Renal cortical epithelial cell (primary cell): ENCODE results near the gene PCYT2. TPM values are rescaled to one million over a fixed set of nuclear protein-coding genes. Genes with fewer than 3 reads are reported as not detected.

Experiments used
- DNase-seq: peaks from one replicate; pipeline ENCODE4 v3.0.0-alpha.2; 2011; ENCODE audit warnings: low read depth
- total RNA-seq: library from RNA; depleted of rRNA; stranded (reverse); fragments of >200 nt; gene quantifications from 2 replicates; pipeline ENCODE4 v1.2.3, GENCODE V29; 2014

Gene PCYT2
- total RNA-seq, 1 donor from 2014 or later: 18.6 TPM

- DNase-seq: no peak
Observed at GRCh38 chr17:81914103-81914850, 3.1 kb upstream of the PCYT2 start.

DNA sequence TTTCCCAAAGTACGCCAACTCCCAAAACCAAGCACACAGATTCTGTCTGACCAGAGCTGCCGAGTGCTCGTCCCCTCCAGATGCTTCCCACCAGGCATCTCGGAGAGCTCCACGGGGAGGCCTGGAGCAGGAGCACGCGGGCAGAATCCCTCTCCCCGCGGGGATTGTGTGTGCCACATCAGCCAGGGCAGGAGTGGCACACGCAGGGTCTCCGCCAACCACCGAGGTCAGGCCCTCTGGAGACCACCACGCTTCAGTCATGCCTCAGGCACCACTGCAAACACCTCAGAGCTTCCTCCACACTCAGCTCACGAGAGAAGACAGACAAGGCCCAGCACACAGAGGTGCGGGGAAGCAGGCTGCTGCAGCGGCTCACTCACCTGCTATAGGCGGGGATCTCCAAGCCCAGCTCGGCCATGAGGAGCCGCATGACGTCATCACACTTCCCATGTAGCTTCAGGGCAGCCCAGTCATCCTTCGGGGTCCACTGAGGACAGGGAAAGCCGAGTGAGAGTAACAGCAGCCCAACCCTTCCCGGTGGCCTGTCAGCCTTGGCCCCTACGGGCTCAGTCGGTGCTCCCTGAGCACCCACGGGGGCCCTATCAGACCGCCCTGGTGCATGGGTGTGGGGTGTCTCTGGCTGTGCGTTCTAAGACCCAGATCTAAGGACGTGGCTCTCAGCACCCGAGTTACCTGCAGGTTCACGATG lies 2.3 kb upstream of the PCYT2 start:
- DNase-seq: no peak

DNA sequence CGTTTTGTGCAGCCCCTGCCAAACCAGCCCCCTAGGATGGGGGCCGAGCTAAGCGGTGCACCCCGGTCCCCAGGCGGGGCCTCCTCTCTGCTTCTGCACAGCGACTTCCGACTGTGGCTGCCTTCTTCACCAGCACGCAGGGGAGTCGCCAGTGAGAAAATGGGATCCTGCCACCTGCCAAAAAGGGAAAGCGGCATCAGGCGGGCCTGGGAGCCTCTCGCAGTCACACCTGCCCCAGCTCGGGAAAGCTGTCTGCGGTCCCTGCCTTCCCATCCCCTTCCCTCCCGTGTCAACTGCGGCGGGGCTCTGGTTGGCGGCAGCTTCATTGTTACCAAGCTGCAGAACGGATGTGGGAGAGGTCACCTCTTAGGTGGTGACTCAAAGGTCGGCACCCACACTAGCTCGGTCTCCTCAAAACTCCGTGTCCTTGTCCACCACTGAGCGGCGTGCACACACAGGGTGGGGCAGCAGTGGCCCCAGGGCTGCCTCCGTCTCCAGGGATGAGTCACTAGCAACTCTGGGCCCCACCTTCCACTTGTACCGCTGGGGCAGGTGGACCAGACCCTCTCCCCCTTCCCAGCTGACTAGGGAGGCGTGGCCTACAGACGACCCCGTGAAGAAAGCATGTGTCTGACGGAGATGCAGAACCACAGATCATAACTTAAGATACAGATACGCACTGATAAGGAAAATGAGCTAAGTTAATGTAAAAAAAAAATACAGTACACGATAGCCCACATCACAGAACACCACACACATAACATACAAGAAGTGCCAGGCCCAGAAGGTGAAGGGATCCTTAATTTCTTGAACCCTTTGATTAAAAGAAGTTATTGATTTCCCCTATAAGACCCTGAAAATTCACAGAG lies 1.5 kb upstream of the PCYT2 start:
- DNase-seq: no peak

GRCh38 chr17:81911969-81912368 lies 770 bp upstream of the PCYT2 start:
- no peak for DNase-seq

DNA sequence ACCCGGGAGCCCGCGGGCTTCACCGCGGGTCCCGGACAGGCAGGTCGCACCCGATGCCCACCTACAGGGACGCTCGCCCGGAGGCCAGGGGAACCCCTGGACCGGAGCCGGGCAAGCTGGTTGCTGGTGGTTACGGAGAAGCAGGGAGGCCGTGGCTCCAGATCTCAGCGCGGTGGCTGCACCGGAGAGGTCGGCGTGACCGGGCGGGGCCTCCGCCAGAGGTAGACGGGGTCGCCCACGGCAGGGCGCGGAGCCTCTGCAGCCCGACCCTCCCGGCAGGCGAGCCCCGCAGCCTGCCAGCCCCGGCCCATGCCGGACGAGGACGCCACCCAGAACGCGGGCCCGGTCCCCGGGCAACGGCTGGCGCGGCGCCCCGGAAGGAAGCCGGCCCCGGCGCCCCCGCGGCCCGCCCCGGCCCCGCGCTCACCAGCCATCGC lies 341 bp downstream of the PCYT2 start:
- DNase-seq: no peak

DNA sequence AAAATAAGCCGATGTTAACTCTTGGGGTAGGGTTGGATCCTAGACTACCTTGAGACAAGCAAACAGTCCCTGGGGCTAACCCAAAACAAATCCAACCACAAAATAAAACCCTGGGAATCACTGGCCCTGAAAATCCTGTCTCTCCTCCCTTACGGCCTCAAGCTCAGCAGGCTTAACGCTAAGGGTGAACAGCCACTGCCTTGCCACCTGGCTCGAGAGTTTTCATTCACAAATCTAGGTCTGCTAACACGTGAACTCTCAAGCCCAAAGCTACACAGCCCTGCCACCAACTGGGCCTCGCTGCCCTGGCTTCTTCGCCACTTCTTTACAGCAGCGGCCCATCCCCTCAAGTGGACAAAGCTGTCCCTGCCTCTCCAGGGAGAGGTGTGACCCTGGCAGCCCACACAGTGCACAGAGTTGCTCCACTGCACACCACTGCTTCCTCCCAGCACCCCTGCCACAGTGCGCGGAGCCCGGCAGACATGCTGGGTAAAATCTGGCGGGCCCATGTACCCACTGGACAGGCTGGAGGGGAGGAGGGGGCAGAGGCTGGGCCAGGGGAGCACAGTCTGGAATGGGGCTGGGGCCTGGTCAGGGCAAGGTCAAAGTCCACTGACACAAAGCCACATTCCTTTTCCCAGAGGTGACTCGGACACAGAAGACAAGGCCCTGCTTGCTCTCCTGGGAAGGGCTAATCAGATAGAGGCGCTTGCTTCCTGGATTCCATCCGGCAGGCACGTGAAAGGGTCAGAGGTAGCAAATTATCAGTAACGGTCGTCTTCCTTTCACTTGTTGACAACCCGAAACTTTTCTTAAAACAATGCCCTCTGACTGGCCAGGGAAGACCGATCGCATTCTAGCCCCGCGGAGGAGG lies 996 bp downstream of the PCYT2 start:
- DNase-seq: no peak

- no peak for DNase-seq
Observed at GRCh38 chr17:81909231-81909630, 2.0 kb downstream of the PCYT2 start.

DNA sequence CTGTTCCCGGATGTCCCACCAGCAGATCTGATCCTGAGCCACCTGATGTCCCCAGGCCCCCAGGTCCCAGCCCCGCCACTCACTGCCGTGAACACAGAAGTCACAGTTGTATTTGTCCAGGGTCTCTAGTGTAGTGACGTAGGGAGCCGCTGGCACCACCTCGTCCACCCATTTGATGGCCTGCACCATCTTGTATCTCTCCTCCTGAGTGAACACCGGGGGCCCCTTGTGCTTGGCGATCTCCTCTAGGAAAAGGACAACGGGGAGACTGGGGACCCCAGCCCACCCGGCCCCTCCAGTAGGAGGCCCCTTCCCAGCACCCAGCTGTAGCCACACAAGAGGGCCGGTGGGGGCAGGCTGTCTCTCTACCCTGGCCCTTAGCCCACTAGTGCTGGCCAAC lies 2.4 kb downstream of the PCYT2 start:
- DNase-seq: no peak

- DNase-seq: no peak
Observed at GRCh38 chr17:81907219-81908145, 3.7 kb downstream of the PCYT2 start.

- no peak for DNase-seq
Observed at GRCh38 chr17:81906476-81907218, 4.6 kb downstream of the PCYT2 start.

DNA sequence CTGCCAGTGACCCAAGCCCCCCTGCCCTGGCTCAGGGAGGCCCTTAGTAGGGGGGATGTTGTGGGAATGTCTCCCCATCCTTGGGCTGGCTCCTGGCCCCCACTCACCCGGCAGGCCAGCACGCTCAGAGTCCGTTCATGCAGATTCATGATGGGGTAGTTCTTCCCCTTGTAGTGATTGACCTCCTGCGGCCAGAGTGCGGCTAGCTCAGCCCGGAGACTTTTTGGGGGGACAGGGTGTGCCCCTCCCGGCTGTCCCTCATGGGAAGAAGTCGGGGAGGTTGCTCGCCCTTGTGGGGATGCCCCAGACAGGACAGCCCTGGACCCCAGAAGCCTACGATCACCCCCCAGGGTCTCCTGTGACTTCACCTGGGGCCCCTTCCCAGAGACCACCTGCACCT lies 5.2 kb downstream of the PCYT2 start:
- DNase-seq: no peak

DNA sequence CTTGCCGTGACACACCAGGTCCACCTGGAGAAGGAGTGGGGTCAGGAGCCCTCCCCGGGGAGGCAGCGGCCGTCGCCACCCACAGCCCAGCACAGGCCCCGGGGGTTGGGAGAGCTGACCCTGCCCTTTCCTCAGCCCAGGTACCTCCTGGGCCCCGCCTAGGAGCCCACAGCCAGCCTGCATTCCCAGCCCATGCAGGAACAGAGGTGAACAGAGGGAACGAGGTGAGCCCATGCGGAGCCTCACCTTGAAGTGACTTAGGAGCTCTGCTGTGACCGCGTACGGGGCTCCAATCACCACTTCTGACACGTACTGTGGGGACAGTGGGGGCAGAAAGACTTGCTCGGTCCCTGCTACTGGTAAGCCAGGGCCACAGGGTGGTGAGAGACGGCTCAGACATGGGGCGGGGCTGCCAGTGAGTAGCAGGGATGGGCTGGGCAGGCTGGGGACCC lies 5.7 kb downstream of the PCYT2 start:
- no peak for DNase-seq

DNA sequence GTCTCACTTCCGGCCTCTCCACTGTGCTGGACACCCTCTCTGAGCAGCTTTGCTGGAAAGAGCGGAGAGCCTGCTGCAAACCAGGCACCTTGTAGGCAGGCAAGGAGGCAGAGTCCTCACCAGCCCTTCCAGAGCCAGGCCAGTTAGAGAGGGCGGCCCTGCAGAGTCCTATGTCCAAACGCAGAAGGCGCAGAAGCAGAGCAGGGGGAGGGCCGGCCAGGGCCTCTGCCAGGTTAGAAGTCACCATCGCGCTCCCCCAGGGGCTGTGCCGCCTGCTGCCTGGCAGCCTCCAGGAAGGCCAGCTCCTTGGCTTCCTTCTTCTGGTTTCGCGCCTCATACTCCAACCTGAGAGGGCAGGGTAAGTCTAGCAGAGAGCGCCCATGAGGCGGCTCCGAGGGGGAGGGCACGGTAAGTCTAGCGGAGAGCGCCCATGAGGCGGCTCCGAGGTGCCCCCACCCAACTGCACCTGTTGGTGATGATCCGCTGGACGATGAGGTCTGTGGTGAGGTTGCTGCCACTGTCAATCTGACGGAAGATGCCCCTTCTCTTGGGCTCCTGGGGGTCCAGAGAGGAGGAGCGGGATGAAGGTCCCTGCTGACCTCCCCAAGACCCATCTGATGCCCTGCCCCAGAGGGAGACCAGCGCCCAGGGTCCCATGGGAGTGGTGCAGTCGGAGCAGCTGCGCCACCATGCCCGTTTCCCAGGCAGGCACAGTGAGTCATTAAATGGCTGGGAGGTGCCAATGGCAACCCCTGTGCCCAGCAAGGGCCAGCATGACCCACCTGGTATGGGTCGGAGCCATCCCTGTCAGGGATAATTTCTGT lies 6.4 kb downstream of the PCYT2 start:
- DNase-seq: no peak

DNA sequence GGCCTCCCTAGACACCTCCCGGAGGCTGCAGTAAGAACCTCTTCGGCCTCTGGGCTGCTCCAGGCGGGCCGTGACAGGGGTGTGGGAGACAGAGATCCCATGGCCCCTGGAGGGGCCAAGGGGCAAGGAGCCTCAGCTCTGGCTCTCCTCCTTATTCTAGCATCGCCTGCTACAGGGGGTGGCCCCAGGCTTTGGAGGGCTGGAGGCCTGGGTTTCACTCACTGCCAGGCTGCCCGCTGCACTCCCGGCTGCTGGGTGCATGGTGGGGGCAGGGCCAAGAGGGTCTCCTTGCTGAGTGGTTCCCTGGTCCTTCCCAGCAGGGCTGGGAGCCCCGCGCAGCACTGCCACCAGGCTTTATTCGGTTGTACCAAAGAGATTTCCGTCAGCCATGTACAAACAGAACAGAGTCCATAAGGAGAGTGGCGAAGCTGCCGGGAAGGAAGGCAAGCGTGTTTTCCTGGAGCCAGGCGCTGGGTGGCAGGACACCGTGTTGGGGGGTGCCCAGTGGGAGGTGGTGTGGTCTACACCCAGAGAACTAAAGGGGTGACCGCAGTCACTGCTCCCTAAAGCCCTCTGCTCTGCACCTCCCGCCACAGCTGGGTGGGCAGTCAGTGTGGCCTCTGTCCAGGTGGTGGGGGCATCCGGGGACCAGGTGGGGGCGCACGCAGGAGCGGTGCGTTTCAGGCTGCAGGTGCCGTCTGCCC lies 7.2 kb downstream of the PCYT2 start:
- DNase-seq: no peak

DNA sequence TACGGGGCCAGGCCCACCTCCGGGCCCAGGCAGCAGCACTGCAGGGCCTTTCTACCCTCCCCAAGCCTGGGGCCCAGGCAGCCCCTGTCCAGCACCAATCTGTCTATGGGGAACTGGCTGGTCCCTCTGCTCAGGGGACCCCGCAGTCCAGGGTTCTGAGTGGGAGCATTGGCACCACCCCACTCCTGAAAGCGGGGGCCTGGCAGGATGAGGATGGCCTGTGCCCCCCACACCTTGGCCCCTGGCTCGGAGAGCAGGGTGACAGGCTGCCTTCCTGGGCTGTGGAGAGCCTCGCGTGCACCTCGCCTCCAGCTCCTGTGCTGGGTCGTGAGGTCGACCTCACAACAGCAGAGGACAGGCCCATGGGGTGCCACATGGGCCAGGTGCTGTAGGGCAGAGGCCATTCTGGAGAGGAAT lies 7.8 kb downstream of the PCYT2 start:
- no peak for DNase-seq

DNA sequence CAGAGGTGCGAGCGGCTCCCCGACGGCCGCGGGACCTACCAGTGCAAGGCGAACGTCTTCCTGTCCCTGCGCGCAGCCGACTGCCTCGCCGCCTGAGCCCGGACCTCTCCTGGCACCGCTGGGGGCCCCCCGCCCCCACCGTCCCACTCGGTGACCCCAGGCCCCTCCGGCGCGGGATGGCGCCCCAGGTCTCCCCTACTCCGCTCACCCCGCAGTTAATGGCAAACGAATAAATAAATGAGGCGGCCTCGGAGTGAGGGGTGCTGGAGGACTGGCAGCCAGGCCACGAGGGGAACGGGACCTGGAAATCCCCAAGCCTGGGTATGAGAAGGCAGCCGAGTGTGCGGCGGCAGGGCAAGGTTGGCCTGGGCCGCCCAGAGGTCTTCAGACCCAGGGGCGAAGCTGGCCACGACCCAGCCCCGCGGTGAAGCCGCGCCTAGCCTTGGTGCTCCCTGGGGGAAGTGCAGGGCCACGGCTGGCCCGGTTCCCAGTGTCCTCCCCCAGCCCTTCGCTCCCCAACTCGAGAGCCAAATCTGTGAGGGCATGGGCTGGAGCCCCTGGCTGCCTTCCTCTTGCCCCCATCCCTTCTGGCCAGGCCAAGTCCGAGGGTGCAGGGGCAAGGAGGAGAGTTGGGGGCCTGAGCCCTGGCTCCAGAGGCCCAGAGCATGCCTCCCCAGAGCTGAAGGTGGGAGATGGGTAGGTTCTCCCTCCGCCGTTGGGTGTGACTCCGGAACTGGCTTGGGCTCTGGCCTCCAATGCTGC lies 8.4 kb downstream of the PCYT2 start:
- DNase-seq: no peak

DNA sequence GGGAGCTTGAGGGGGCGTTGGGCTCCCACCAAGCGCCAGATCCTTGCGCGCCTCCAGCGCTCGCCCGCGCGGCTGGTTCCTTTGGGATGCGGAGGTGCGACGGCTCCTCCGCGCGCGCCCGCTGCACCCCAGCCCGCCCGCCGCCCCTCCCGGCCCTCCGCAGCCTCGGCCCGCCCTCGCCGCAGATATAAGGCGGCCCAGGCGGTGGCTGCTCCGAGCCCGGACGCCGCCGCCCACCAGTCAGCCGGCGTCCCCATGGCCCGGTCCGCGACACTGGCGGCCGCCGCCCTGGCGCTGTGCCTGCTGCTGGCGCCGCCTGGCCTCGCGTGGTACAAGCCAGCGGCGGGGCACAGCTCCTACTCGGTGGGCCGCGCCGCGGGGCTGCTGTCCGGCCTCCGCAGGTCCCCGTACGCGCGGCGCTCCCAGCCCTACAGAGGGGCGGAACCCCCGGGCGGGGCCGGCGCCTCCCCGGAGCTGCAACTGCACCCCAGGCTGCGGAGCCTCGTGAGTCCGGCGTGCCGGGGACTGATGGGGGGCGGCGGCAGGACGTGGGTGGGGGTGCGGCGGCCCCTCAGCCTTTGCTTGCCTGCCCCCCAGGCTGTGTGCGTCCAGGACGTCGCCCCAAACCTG lies 9.1 kb downstream of the PCYT2 start, which contains the start of gene NPB:
TSS of gene NPB (plus strand) at position 216 of the 630 bp plus-strand sequence. CDS start at position 256, 40 bp downstream.
- DNase-seq: no peak
